SK-N-MC (cell line): ENCODE data around the gene THOC6.
A peak's percentile ranks its signal among the peaks of the same experiment; 100 is the strongest.

Experiments
- DNase-seq: peaks from one replicate; pipeline ENCODE4 v3.0.0-alpha.2; 2011; ENCODE audit warnings: low read depth, low spot score
- H3K27ac ChIP-seq: fragments of 200-600 bp; sonication (generic); 2 replicates; pipeline ENCODE4 v1.5.1; 2016; ENCODE audit warnings: mixed run types
- H3K36me3 ChIP-seq: fragments of 200-600 bp; sonication (generic); 2 replicates; pipeline ENCODE4 v1.6.1; 2017; ENCODE audit warnings: antibody characterized with exemption, low read length, mixed read lengths; ENCODE audit not compliant: insufficient read depth
- H3K4me3 ChIP-seq: fragments of 200-600 bp; sonication (generic); 2 replicates; pipeline ENCODE4 v1.5.1; 2016
- H3K9ac ChIP-seq: fragments of 200-600 bp; sonication (generic); 2 replicates; pipeline ENCODE4 v1.8.0; 2017; ENCODE audit warnings: mixed run types, mixed read lengths; ENCODE audit not compliant: insufficient read length
- H3K9me3 ChIP-seq: fragments of 200-600 bp; sonication (generic); 2 replicates; pipeline ENCODE4 v1.6.1; 2017; ENCODE audit warnings: low read depth, mild to moderate bottlenecking, antibody characterized with exemption, low read length, moderate library complexity, mixed read lengths
- EZH2 ChIP-seq: fragments of 200-600 bp; sonication (generic); IDR thresholded peaks from one replicate; pipeline ENCODE4 v1.6.1; 2017; ENCODE audit warnings: antibody characterized with exemption
- FOXP2 ChIP-seq: optimal IDR thresholded peaks from 2 replicates; pipeline ENCODE3; 2011; ENCODE audit warnings: mild to moderate bottlenecking, moderate library complexity; ENCODE audit not compliant: insufficient read depth; ENCODE audit errors: extremely low read length, control extremely low read depth
- POLR2AphosphoS5 ChIP-seq: IDR thresholded peaks from 2 replicates; pipeline ENCODE4 v1.6.1; 2012; ENCODE audit warnings: mild to moderate bottlenecking, low read depth, low read length, borderline replicate concordance

THOC6 gene

GRCh38 chr16:3022208-3022683 lies 1.6 kb upstream of the THOC6 start:
- Histone ChIP-seq H3K4me3 (peak overlapping the region; percentile 83), H3K9ac (no peak overlapping the region), H3K27ac (peak overlapping the region; percentile 77), H3K9me3 (no peaks in the 10 kb centered on the region), H3K36me3 (peaks cover 14% of the 10 kb centered on the region; the same call in 1 of the 2 replicates)
- TF ChIP-seq POLR2AphosphoS5 (no peak), FOXP2 (no peak), EZH2 (no peak)
- no peak for DNase-seq

DNA sequence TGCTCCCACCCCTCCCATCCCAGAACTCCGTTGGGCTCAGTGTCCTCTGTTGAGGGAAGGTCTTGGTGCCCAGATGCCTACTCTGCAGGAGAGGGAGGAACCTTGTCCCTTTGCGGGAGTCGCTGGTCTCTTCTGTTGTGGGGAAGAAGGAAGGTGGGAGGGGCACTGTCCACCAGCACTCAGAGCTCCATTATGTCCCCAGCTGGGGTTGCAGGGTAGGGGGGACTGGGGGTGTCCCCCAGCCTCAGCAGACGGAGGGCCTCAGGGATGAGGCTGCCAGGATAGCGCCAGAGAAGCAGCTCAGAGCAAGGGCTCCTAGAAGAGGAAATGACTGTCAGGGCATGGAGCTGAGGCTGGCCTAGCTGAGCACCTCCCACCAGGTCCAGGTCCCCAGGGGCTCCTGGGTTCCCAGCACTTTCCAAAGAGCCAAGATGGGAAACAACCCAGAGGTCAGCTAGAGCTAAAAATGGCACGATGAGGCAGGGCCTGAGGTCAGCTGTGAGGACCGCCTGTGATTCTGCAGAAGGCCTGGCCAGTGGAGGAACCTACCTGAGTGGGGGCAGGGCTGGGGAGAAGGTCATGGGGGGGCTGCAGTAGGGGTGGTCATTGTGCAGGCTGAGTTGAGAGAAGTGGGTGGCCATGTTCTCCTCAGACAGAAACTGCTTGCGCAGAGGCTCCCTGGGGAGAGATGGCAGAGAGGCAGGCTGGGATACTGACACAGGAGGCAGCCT lies 986 bp upstream of the THOC6 start:
- TF ChIP-seq POLR2AphosphoS5 (no peak; the same call in none of the 2 replicates), FOXP2 (no peak), EZH2 (no peak)
- no peak for DNase-seq
- Histone ChIP-seq H3K9ac (no peak overlapping the region), H3K4me3 (peak overlapping the region; percentile 83), H3K9me3 (no peaks in the 10 kb centered on the region), H3K36me3 (peaks cover 15% of the 10 kb centered on the region; the same call in 1 of the 2 replicates), H3K27ac (peak overlapping the region; percentile 77)

DNA sequence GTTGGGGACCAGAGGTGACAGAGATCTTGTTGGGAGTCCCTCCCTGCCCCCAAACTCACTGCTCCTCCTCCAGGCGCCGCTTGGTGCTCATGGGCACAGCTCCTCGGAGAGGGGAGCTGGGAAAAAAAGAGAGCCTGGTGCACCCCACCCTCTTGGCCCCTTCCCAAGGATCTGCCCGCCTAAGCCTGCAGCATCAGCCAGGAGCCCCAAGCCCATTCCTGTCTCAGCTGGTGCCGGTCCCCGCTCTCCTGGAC lies 493 bp upstream of the THOC6 start:
- no peak; the same call in 1 of the 2 replicates for TF ChIP-seq POLR2AphosphoS5
- TF ChIP-seq FOXP2, result no peak
- DNase-seq, result no peak
- no peak overlapping the region for H3K27ac ChIP-seq
- H3K4me3 ChIP-seq, result peak overlapping the region; percentile 83
- H3K9me3 ChIP-seq, result no peaks in the 10 kb centered on the region
- peaks cover 15% of the 10 kb centered on the region; the same call in 1 of the 2 replicates for H3K36me3 ChIP-seq
- H3K9ac ChIP-seq, result peak overlapping the region; percentile 89

- Histone ChIP-seq H3K4me3 (no peak overlapping the region), H3K36me3 (peaks cover 15% of the 10 kb centered on the region; the same call in 1 of the 2 replicates), H3K9me3 (no peaks in the 10 kb centered on the region), H3K27ac (no peak overlapping the region), H3K9ac (no peak overlapping the region)
- no peak for DNase-seq
- TF ChIP-seq EZH2 (no peak), POLR2AphosphoS5 (no peak), FOXP2 (no peak)
Observed at GRCh38 chr16:3025032-3026002, 1.5 kb downstream of the THOC6 start.

DNA sequence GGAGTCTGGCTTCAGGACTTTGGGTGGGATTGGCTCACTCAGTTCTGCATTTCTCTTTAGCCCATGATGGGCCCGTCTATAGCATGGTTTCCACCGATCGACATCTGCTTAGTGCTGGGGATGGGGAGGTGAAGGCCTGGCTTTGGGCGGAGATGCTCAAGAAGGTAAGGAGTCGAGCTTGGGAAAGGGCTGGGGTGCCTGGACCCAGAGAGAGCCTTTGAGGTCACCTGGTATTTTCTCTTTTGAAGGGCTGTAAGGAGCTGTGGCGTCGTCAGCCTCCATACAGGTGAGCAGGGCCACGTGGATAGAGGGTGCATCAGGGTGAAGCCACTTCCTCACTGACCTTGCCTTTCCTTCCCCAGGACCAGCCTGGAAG lies 2.2 kb downstream of the THOC6 start:
- H3K36me3 ChIP-seq, result peaks cover 15% of the 10 kb centered on the region; the same call in 1 of the 2 replicates
- TF ChIP-seq POLR2AphosphoS5, result no peak
- TF ChIP-seq FOXP2, result no peak
- TF ChIP-seq EZH2, result no peak
- no peak for DNase-seq
- no peaks in the 10 kb centered on the region for H3K9me3 ChIP-seq
- no peak overlapping the region for H3K4me3 ChIP-seq
- no peak overlapping the region for H3K9ac ChIP-seq
- no peak overlapping the region for H3K27ac ChIP-seq

DNA sequence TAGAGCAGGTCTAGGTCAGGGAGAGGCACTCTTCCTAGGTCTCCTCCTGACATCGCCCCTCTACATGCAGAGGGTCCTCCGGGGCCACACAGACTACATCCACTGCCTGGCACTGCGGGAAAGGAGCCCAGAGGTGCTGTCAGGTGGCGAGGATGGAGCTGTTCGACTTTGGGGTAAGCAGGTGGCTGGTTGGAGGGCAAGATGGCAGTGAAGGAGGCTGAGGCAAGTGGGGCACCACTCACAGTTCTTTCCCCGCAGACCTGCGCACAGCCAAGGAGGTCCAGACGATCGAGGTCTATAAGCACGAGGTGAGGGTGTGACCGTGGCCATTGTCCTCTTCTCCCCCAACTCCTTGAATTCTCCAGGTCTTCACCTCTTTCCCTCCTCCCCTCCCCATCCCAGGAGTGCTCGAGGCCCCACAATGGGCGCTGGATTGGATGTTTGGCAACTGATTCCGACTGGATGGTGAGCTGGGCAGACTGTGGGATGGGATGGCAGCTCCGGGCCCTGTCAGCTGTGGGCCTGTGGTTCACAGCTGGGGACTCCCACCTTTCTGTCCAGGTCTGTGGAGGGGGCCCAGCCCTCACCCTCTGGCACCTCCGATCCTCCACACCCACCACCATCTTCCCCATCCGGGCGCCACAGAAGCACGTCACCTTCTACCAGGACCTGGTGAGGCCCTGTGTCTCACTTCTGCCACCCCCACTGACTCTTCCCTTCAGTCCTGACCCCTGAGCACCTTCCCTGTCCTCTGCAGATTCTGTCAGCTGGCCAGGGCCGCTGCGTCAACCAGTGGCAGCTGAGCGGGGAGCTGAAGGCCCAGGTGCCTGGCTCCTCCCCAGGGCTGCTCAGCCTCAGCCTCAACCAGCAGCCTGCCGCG lies 3.0 kb downstream of the THOC6 start:
- no peak overlapping the region for H3K27ac ChIP-seq
- no peak overlapping the region for H3K4me3 ChIP-seq
- no peak for DNase-seq
- peaks cover 15% of the 10 kb centered on the region; the same call in 1 of the 2 replicates for H3K36me3 ChIP-seq
- no peaks in the 10 kb centered on the region for H3K9me3 ChIP-seq
- TF ChIP-seq FOXP2 (no peak), POLR2AphosphoS5 (no peak), EZH2 (no peak)
- H3K9ac ChIP-seq, result no peak overlapping the region

DNA sequence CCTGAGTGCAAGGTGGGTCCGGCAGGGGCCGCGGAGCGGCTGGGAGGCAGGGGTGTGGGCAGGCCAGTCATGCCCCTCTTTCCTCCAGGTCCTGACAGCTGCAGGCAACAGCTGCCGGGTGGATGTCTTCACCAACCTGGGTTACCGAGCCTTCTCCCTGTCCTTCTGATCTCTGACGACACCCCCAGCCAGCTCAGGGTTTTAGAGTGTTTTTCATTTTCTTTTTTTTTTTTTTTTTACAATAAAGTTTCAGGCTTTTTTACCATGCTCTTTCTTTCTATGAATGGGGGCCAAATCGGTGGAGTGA lies 3.6 kb downstream of the THOC6 start:
- Histone ChIP-seq H3K36me3 (peaks cover 15% of the 10 kb centered on the region; the same call in 1 of the 2 replicates), H3K9ac (no peak overlapping the region), H3K9me3 (no peaks in the 10 kb centered on the region), H3K27ac (no peak overlapping the region), H3K4me3 (no peak overlapping the region)
- TF ChIP-seq POLR2AphosphoS5 (no peak), EZH2 (no peak)
- no peak for DNase-seq

DNA sequence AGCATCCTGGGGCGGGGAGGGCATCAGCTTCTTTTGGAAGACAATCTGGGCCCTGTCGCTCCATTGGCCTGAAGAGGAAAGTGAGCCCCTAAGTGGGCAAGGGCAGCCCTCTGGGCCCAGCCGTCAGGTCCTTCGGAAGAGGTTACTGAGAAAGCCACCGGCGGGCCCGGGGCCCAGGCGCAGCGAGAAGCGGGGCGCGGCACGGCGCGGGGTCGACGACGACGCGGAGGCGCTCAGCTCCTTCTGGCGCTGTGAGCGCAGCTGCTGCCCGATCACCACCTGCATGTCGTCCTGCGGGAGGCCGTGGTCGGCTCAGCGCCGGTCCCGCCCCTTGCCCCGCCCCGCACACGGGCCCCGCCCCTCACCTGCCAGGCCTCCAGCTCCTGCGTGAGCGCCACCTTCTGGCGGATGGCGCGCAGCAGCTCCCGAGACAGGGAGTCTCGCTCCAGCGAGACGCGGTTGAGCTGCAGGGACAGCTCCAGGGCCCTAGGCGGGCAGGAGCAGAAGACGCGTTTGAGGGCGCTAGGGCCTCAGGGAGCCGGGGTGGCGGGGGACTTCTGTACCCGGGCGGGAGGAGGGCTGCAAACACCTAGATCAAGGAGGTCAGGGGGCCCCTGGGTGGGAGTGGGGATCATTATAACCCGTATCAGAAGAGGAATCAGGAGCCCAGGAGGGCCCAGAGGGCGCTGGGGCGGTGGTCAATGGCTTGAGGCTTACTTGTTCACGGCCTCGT lies 4.3 kb downstream of the THOC6 start:
- Histone ChIP-seq H3K36me3 (peaks cover 15% of the 10 kb centered on the region; the same call in 1 of the 2 replicates), H3K9me3 (no peaks in the 10 kb centered on the region), H3K27ac (no peak overlapping the region), H3K9ac (no peak overlapping the region), H3K4me3 (peak overlapping the region; percentile 43)
- TF ChIP-seq POLR2AphosphoS5 (peak; percentile 51; the same call in 1 of the 2 replicates), EZH2 (no peak)
- DNase-seq, result no peak
